BJ (cell line): ENCODE measurements around the gene SNX32. TPM values are rescaled to one million over a fixed set of nuclear protein-coding genes. Genes with fewer than 3 reads are reported as not detected.

Source experiments
- CTCF ChIA-PET: fragments of 350-600 bp; formaldehyde crosslinking; extraction: SDS; loops from one replicate; lab custom pipeline; 2021; ENCODE audit warnings: antibody characterized with exemption, inconsistent platforms; lab: Yijun Ruan, JAX
- POLR2A ChIA-PET: fragments of 300-600 bp; sonication (Branson Sonifier 250); formaldehyde crosslinking; extraction: SDS; loops from one replicate; lab custom pipeline; 2021; ENCODE audit warnings: antibody characterized with exemption; lab: Charles Lee
- DNase-seq: peaks from one replicate; pipeline ENCODE4 v3.0.0-alpha.2; 2011; ENCODE audit warnings: low read depth
- H3K27me3 ChIP-seq: 2 replicates; pipeline ENCODE4 v1.6.0; 2011; ENCODE audit warnings: low read length; ENCODE audit not compliant: control insufficient read depth, insufficient read depth
- H3K36me3 ChIP-seq: 2 replicates; pipeline ENCODE4 v1.5.1; 2011; ENCODE audit warnings: low read length; ENCODE audit not compliant: control insufficient read depth, insufficient read depth
- H3K4me3 ChIP-seq: 2 replicates; pipeline ENCODE4 v1.5.1; 2011; ENCODE audit warnings: low read depth, mild to moderate bottlenecking, control low read depth, low read length
- CTCF ChIP-seq: IDR thresholded peaks from 2 replicates; pipeline ENCODE4 v1.5.1; 2011; ENCODE audit warnings: low read depth, mild to moderate bottlenecking, control low read depth, inconsistent platforms, low read length, moderate library complexity; ENCODE audit not compliant: insufficient read depth
- polyA plus RNA-seq: library from polyadenylated mRNA; depleted of rRNA; stranded (reverse); fragments of >200 nt; gene quantifications from 2 replicates; pipeline ENCODE4 v1.2.3, GENCODE V29; 2011

SNX32 gene
- polyA plus RNA-seq, 1 experiment = 0.13 TPM

DNA sequence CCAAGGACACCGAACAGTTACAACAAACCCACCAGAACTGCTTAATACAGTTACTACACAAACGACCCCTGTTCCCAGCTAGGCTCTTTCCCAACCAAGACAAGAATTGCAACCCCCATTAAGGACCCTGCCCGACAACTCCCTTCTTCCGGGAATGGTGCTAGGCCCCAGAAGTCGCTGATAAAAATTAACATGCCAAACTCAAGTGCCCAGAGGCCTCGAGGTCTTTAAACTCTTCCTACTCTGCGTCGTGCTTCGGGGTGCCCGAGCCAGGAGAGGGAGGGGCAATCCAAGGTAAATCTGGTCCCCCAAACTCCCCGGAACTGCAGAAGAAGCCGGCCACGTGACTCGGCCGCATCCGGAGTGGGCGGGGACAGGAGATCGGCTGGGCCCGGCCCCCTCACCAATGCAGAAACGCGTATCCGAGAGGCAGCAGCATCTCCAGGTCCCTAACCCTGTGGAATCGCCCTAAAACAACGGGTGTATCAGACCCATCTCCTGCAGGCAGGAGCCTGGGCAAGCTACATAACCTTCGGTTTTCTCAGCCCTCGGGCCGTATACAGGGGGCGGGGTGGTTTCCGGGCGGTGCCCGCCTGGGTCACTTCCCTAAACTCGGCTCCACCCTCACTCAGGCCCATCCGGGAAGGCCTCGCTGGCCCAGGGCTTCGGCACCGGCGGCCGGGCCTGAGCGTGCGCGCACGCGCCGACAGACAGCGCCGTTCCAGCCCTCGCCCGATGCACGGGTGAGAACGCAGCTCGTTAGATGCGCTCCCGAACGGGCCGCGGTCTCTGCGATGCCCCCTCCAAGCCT lies 23.1 kb downstream of the SNX32 start:
- TF ChIP-seq CTCF = no peak
- no peak for DNase-seq
- POLR2A ChIA-PET = interaction anchor here (0.6 kb wide), 1 partner anchor 9 kb away, joined by 4 read pairs; no protein-coding TSS in a partner anchor
- CTCF ChIA-PET = interaction anchor here (0.8 to 1.3 kb wide), 2 partner anchors 15 to 27 kb away, joined by 3 read pairs; partner anchors contain the start of gene EFEMP2
- H3K4me3 ChIP-seq = peak overlapping the region; percentile 91
- H3K27me3 ChIP-seq = no peaks in the 10 kb centered on the region
- H3K36me3 ChIP-seq = peaks cover 38% of the 10 kb centered on the region

GRCh38 chr11:65857500-65857852 lies 23.7 kb downstream of the SNX32 start:
- CTCF ChIA-PET = interaction anchor here (0.8 to 1.6 kb wide), 4 partner anchors 15 to 131 kb away, joined by 3 to 5 read pairs (median 4); partner anchors contain the start of gene EFEMP2
- H3K36me3 ChIP-seq = peaks cover 35% of the 10 kb centered on the region
- no peak for TF ChIP-seq CTCF
- DNase-seq = no peak
- POLR2A ChIA-PET = interaction anchor here (0.6 to 1.0 kb wide), 2 partner anchors 14 to 44 kb away, joined by 3 to 6 read pairs; no protein-coding TSS in a partner anchor
- peak overlapping the region; percentile 91 for H3K4me3 ChIP-seq
- H3K27me3 ChIP-seq = no peaks in the 10 kb centered on the region

DNA sequence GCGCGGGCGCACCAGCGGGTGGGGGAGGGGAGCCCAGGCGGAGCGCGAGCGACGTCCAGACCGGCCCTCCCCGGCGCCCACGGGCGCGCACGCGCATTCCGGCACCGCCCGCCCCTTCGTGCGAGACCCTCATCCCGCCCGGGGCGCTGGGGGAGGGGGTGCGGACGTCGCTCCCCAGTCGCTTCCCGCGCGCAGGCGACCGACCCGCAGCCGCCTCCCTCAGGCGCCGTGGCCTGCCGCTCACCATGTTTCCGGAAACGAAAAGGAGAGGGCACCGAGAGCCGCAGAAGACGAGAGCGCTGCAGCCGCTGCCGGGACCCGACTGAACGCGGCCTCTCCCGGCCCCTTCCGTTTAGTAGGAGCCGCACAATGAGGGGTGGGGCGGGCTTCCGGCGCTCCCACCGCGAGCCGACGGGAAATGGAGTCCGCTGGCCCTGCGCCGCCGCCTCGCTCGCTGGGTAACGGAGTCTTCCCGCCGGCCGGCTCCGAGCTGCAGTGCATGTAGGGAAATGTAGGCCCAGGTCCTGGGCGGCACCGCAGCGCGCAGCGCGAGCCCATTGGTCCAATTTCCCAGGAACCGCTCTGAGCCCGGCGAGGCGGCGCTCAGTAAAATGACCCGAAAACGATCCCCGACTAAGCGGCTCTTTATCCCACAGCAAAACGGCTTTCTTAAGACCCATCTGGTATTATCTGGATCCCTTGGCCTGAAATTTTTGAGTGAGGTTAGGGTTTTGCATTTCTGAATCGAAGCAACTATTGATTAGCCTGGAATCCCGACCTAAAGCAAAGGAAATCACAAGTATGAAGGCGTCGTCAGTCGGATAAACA lies 24.3 kb downstream of the SNX32 start, which contains the start of gene CFL1:
TSS of gene CFL1 (minus strand) at position 328 of the 828 bp plus-strand sequence. CDS start at position 247, 81 bp downstream.
- H3K36me3 ChIP-seq = peaks cover 33% of the 10 kb centered on the region
- peak; percentile 81 for DNase-seq
- H3K4me3 ChIP-seq = peak within 1 kb of the TSS; percentile 91
- CTCF ChIA-PET = interaction anchor here (1.0 to 4.5 kb wide), 4 partner anchors 14 to 130 kb away, joined by 3 to 44 read pairs (median 4); partner anchors contain the start of genes CCDC85B, EFEMP2 and FIBP
- H3K27me3 ChIP-seq = no peaks in the 10 kb centered on the region
- no peak for TF ChIP-seq CTCF
- POLR2A ChIA-PET = interaction anchor here (0.5 to 1.0 kb wide), 8 partner anchors 11 to 439 kb away, joined by 3 to 11 read pairs (median 4); partner anchors contain the start of genes CCDC85B and LTBP3

GRCh38 chr11:65858681-65859087 lies 24.9 kb downstream of the SNX32 start:
- peaks cover 34% of the 10 kb centered on the region for H3K36me3 ChIP-seq
- ChIA-PET POLR2A (interaction anchor here (0.5 to 1.0 kb wide), 6 partner anchors 13 to 440 kb away, joined by 3 to 11 read pairs (median 4); partner anchors contain the start of genes CCDC85B and LTBP3), CTCF (interaction anchor here (1.0 to 4.5 kb wide), 6 partner anchors 13 to 130 kb away, joined by 3 to 70 read pairs (median 6); partner anchors contain the start of genes CCDC85B, EFEMP2 and FIBP)
- DNase-seq = no peak
- no peak for TF ChIP-seq CTCF
- no peaks in the 10 kb centered on the region for H3K27me3 ChIP-seq
- H3K4me3 ChIP-seq = peak overlapping the region; percentile 54
